CD14-positive monocyte (primary cell): ENCODE results near the gene RNF220. TPM values are rescaled to one million over a fixed set of nuclear protein-coding genes. Genes with fewer than 3 reads are reported as not detected.

Source experiments
- DNase-seq, 3 donors: peaks; one replicate each; pipeline ENCODE4 v3.0.0-alpha.2; 2011 to 2022
- H2AFZ ChIP-seq: 2 replicates; pipeline ENCODE4 v1.6.0; 2012; ENCODE audit warnings: mild to moderate bottlenecking, low read depth, low read length, inconsistent platforms; ENCODE audit not compliant: insufficient read depth, poor library complexity, severe bottlenecking
- H3K27ac ChIP-seq, 2 donors: 1 replicate in 1 of 2; 2 replicates in 1 of 2; pipeline ENCODE4 v1.5.1; 2012 to 2013; ENCODE audit warnings: low read length in 2 of 2, control low read depth in 1 of 2, inconsistent platforms in 1 of 2, low read depth in 1 of 2, mild to moderate bottlenecking in 1 of 2
- H3K27me3 ChIP-seq, 2 donors: one replicate each; pipeline versions ENCODE4 v1.6.0 to v1.6.1; 2011 to 2013; ENCODE audit warnings: low read length in 2 of 2; ENCODE audit not compliant: control insufficient read depth in 2 of 2, insufficient read depth in 2 of 2
- H3K36me3 ChIP-seq, 2 donors: replicated peaks in 1 of 2; 1 replicate in 1 of 2; 2 replicates in 1 of 2; pipeline versions ENCODE4 v1.5.1 to v1.6.1; 2012 to 2013; ENCODE audit warnings: low read length in 2 of 2, control low read depth in 1 of 2, inconsistent platforms in 1 of 2, mild to moderate bottlenecking in 1 of 2; ENCODE audit not compliant: insufficient read depth in 2 of 2, control insufficient read depth in 1 of 2
- H3K4me1 ChIP-seq, 2 donors: 1 replicate in 1 of 2; 2 replicates in 1 of 2; pipeline versions ENCODE4 v1.5.1 to v1.6.1; 2012 to 2013; ENCODE audit warnings: low read length in 2 of 2, control low read depth in 1 of 2, inconsistent platforms in 1 of 2, mild to moderate bottlenecking in 1 of 2, moderate library complexity in 1 of 2; ENCODE audit not compliant: insufficient read depth in 2 of 2, control insufficient read depth in 1 of 2
- H3K4me2 ChIP-seq: replicated peaks from 2 replicates; pipeline ENCODE3; 2012; ENCODE audit warnings: low read length, moderate library complexity, mild to moderate bottlenecking; ENCODE audit not compliant: poor library complexity, severe bottlenecking; ENCODE audit errors: extremely low read depth
- H3K4me3 ChIP-seq, 3 experiments: fragments of 200-600 bp in 1 of 3; sonication (generic) in 1 of 3; replicated peaks in 1 of 3; 1 replicate in 2 of 3; 2 replicates in 1 of 3; pipeline ENCODE4 v1.5.1; 2011 to 2013; ENCODE audit warnings: low read length in 3 of 3, mild to moderate bottlenecking in 3 of 3, control low read depth in 2 of 3, low read depth in 2 of 3, inconsistent platforms in 1 of 3, moderate library complexity in 1 of 3
- H3K79me2 ChIP-seq: 2 replicates; pipeline ENCODE4 v1.6.0; 2012; ENCODE audit warnings: mild to moderate bottlenecking, control low read depth, inconsistent platforms, low read length, moderate library complexity; ENCODE audit not compliant: insufficient read depth
- H3K9ac ChIP-seq: 2 replicates; pipeline ENCODE4 v1.6.0; 2017; ENCODE audit warnings: low read length, mild to moderate bottlenecking; ENCODE audit not compliant: insufficient read depth, poor library complexity, severe bottlenecking
- H3K9me3 ChIP-seq, 2 donors: replicated peaks in 1 of 2; 1 replicate in 1 of 2; 2 replicates in 1 of 2; pipeline versions ENCODE4 v1.5.1 to v1.6.1; 2012 to 2013; ENCODE audit warnings: low read length in 2 of 2, control low read depth in 1 of 2; ENCODE audit not compliant: control insufficient read depth in 1 of 2, insufficient read depth in 1 of 2
- H4K20me1 ChIP-seq: 2 replicates; pipeline ENCODE4 v1.6.0; 2012; ENCODE audit warnings: mild to moderate bottlenecking, low read length, control low read depth, moderate library complexity; ENCODE audit not compliant: insufficient read depth
- H3K27ac Mint-ChIP-seq, 7 donors: one replicate each; pipeline ENCODE4 v1.8.0; 2020; ENCODE audit warnings: mild to moderate bottlenecking in 7 of 7, mixed read lengths in 7 of 7, moderate library complexity in 6 of 7, inconsistent platforms in 2 of 7
- H3K27me3 Mint-ChIP-seq, 3 donors: one replicate each; pipeline ENCODE4 v1.8.0; 2021 to 2022; ENCODE audit warnings: low read depth in 3 of 3, mild to moderate bottlenecking in 3 of 3, mixed read lengths in 3 of 3, moderate library complexity in 3 of 3, inconsistent platforms in 1 of 3
- H3K36me3 Mint-ChIP-seq, 2 donors: one replicate each; pipeline ENCODE4 v1.8.0; 2020; ENCODE audit warnings: mixed read lengths in 2 of 2, inconsistent platforms in 1 of 2, mild to moderate bottlenecking in 1 of 2
- H3K4me1 Mint-ChIP-seq: one replicate; pipeline ENCODE4 v1.8.0; 2020; ENCODE audit warnings: mild to moderate bottlenecking, mixed read lengths
- H3K4me3 Mint-ChIP-seq, 2 donors: one replicate each; pipeline ENCODE4 v1.8.0; 2020; ENCODE audit warnings: mild to moderate bottlenecking in 2 of 2, mixed read lengths in 2 of 2, moderate library complexity in 1 of 2
- H3K9me3 Mint-ChIP-seq, 7 donors: one replicate each; pipeline ENCODE4 v1.8.0; 2020 to 2022; ENCODE audit warnings: mixed read lengths in 7 of 7, mild to moderate bottlenecking in 6 of 7, moderate library complexity in 6 of 7, inconsistent platforms in 2 of 7
- CTCF ChIP-seq: fragments of 200-600 bp; IDR thresholded peaks from one replicate; pipeline ENCODE4 v1.8.0; 2022; ENCODE audit warnings: antibody characterized with exemption, mild to moderate bottlenecking
- WGBS: methylation state at CpG from one replicate; pipeline ENCODE4 v1.1.5; 2013; ENCODE audit warnings: missing lambda C conversion rate; ENCODE audit not compliant: insufficient coverage; 5-methylcytosine and 5-hydroxymethylcytosine counted together
- intact Hi-C, 2 donors: fragments of 100-400 bp; cut with micrococcal nuclease; formaldehyde crosslinking; loops; one replicate each; pipeline versions ENCODE4 v1.15.0 to v1.15.1; 2023
- polyA plus RNA-seq, 3 donors: library from polyadenylated mRNA; depleted of rRNA in 1 of 3; unstranded in 2 of 3; stranded (reverse) in 1 of 3; fragments of 300-500 nt in 2 of 3; fragments of >200 nt in 1 of 3; fragmentation: Illumina TruSeq in 2 of 3; gene quantifications; 1 replicate in 2 of 3; 2 replicates in 1 of 3; pipeline ENCODE4 v1.2.3, GENCODE V29; 2012 to 2021

RNF220 gene
- polyA plus RNA-seq, 3 donors, result 39.4 to 133 (median 49.4) TPM

- intact Hi-C loops, result no loop called here
- peak overlapping the region; percentile 82 for H2AFZ ChIP-seq
Measured at GRCh38 chr1:44417351-44418021, 12.4 kb downstream of the RNF220 start.

More at GRCh38 chr1:44417351-44418021, 12.4 kb downstream of the RNF220 start:
- H3K4me1 Mint-ChIP-seq, result peaks cover 25% of the 10 kb centered on the region
- Histone ChIP-seq H3K4me2 (peak overlapping the region; percentile 91), H3K79me2 (no peaks in the 10 kb centered on the region), H3K4me1 (peaks cover 15 to 17% of the 10 kb centered on the region in 2 donors), H3K9me3 (peaks cover 0 to 11% of the 10 kb centered on the region in 2 donors), H3K36me3 (no peaks in the 10 kb centered on the region), H4K20me1 (no peaks in the 10 kb centered on the region), H3K27me3 (peaks cover 36 to 52% of the 10 kb centered on the region in 2 donors), H3K9ac (peak overlapping the region; percentile 41), H3K27ac (no peak overlapping the region), H3K4me3 (peak overlapping the region; percentile 28 to 77 (median 42))
- no peak overlapping the region for H3K27ac Mint-ChIP-seq
- peak overlapping the region; percentile 88 to 97 for H3K4me3 Mint-ChIP-seq
- H3K9me3 Mint-ChIP-seq, result peaks cover 0 to 3% (median 0%) of the 10 kb centered on the region in 7 donors
- H3K27me3 Mint-ChIP-seq, result peaks cover 28 to 34% (median 31%) of the 10 kb centered on the region in 3 donors
- no peak for TF ChIP-seq CTCF
- DNase-seq, result peak; percentile 60 to 67 (median 66)
- peaks cover 2 to 6% of the 10 kb centered on the region in 2 donors for H3K36me3 Mint-ChIP-seq
- under 1% methylated on average over 62 of the region's 65 CpGs for WGBS
